Astrocyte of the spinal cord (primary cell): Measurements from ENCODE around the gene GALNT18.

Experiments
- DNase-seq: peaks from one replicate; pipeline ENCODE4 v3.0.0; 2011; ENCODE audit warnings: low read depth, low spot score
- H3K4me3 ChIP-seq: 2 replicates; pipeline ENCODE4 v1.5.1; 2011; ENCODE audit warnings: low read depth, mild to moderate bottlenecking, low read length, moderate library complexity
- in situ Hi-C: cut with HindIII; loops from 2 replicates; pipeline ENCODE4 v1.10.0; 2017; ENCODE audit warnings: low sequenced_read_pairs
- TF ChIP-seq, protein P1 (sequence below): IDR thresholded peaks from 2 replicates; pipeline ENCODE4 v1.5.1; 2012; ENCODE audit warnings: low read depth, mild to moderate bottlenecking, low read length, inconsistent platforms

GALNT18 gene

DNA sequence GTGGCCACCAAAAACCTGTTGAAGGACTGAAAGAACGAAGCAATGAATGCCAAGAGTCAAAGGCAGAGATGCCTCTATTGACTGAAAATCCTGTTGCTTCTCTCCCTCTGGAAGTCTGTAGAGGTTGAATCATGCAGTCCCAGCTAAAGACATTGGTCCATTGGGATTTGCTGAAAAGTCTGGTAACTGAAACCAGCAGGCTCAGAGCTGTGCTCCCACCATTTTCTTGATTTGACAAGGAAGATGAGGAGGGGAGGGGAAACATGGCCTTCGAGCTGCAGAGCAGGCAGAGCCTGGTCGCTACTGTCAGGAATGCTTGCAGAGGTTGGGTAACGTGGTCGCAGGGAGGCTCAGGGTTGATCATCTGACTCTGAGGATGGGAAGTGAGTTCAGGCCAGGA is 196.0 kb downstream of the GALNT18 start:
- in situ Hi-C loops, result no loop called here
- H3K4me3 ChIP-seq, result no peak overlapping the region
- TF ChIP-seq, protein P1, sequence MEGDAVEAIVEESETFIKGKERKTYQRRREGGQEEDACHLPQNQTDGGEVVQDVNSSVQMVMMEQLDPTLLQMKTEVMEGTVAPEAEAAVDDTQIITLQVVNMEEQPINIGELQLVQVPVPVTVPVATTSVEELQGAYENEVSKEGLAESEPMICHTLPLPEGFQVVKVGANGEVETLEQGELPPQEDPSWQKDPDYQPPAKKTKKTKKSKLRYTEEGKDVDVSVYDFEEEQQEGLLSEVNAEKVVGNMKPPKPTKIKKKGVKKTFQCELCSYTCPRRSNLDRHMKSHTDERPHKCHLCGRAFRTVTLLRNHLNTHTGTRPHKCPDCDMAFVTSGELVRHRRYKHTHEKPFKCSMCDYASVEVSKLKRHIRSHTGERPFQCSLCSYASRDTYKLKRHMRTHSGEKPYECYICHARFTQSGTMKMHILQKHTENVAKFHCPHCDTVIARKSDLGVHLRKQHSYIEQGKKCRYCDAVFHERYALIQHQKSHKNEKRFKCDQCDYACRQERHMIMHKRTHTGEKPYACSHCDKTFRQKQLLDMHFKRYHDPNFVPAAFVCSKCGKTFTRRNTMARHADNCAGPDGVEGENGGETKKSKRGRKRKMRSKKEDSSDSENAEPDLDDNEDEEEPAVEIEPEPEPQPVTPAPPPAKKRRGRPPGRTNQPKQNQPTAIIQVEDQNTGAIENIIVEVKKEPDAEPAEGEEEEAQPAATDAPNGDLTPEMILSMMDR, result no peak
- no peak for DNase-seq

DNA sequence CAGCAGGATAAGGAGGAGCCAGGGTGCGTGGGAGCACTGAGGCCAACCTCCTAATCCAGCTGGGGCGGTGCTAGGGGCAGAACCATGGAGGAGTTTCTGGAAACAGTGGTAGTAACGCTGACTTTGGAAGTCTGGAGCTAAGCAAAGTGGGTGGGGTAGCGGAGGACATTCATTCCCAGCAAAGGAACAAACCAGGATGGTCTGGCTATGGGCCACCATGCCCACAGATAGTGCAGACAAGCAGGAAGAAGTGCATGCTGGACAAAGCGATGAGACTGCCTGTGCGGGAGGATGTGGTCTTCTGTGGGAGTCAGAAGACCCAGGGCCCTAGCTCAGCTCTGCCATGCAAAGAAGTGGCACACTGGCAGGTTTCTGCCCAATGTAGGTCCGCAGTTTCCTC is 197.1 kb downstream of the GALNT18 start:
- no peak overlapping the region for H3K4me3 ChIP-seq
- TF ChIP-seq, protein P1, result no peak
- in situ Hi-C loops, result no loop called here
- DNase-seq, result no peak

DNA sequence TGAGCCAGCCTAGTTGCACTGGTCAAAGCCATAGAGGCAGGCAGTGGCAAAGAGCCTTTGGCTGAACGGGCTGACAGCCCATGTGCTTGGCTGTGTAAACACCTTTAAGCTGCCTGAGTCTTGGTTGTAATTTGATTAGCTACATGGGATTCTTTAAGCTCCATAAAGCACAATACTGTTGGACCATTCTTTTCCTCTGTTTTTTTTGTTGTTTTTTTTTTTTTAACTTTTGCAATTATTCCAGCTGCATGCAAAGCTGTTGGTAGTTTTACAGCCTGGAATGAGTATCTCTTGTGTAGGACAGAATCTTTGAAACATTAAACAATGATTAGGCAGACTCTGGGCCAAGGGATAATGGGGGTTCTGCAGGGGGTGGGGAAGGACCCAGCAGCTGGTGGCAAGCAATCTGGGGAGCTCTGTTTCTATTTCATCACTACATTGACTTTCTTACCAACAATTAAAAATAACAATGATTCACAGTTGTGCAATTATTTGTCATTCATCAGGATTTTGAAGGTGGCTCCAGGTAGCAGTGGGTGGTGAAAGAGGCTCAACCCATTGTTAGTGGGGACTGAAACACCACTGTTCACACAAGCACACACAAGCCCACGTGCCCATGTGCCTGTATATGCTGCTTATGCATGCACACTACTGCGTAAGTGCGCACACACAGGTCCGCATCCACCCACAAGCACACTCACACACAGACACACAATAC is 199.2 kb downstream of the GALNT18 start:
- H3K4me3 ChIP-seq, result no peak overlapping the region
- TF ChIP-seq, protein P1, result no peak
- in situ Hi-C loops, result no loop called here
- no peak for DNase-seq

DNA sequence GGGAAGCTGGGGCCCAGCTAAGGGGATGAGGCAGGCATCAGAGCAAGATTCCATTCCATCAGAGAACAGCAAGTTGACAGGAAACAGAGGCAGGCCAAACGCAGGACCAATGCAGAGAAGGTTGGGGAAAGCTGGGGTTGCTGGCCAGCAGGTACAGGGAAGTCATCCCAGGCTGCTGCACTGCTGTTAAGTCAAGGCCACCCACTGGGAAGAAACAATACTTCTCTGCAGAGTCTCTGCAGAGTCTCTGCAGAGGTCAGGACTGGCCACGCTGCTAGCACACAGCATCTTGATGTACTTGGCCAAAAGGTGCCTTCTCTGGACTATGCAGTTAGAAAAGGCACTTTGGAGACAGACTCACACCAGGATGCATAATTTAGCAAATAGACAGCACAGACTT is 200.3 kb downstream of the GALNT18 start:
- TF ChIP-seq, protein P1, result no peak
- no peak for DNase-seq
- no peak overlapping the region for H3K4me3 ChIP-seq
- in situ Hi-C loops, result no loop called here

DNA sequence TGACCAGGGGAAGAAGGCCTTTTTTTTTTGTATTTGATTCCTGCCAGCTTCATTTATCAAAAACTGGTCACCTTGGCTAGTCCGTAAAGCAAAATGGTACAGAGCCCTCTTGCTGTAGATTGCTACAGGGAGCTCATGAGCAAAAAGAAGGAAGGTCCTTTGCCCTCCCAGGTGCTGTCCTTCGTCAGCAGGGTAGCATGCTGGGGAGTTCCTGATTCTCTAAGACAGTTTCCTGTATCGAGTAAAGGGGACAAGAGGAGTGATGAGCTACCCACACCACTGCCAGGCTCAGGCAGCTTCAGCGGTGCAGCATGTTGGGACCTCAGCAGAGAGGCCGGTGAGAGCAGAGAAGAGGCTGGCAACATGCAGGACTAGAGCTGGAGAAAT is 200.9 kb downstream of the GALNT18 start:
- no peak for DNase-seq
- no peak overlapping the region for H3K4me3 ChIP-seq
- in situ Hi-C loops, result no loop called here
- TF ChIP-seq, protein P1, result no peak

GRCh38 chr11:11420191-11420898 is 201.5 kb downstream of the GALNT18 start:
- in situ Hi-C loops, result no loop called here
- DNase-seq, result no peak
- TF ChIP-seq, protein P1, result no peak
- H3K4me3 ChIP-seq, result no peak overlapping the region
